HL-60 (cell line): Measurements from ENCODE around the gene ZNF280D.

Experiments
- DNase-seq, 2 experiments: peaks; one replicate each; pipeline ENCODE4 v3.0.0-alpha.2; 2010 to 2020; ENCODE audit warnings: low read depth in 1 of 2, low spot score in 1 of 2
- H3K27ac ChIP-seq: fragments of 250-450 bp; sonication (Bioruptor Pico); replicated peaks from 2 replicates; pipeline ENCODE4 v1.5.1; 2020; ENCODE audit warnings: mild to moderate bottlenecking, moderate library complexity
- H3K27me3 ChIP-seq: fragments of 250-450 bp; sonication (Bioruptor Pico); 2 replicates; pipeline ENCODE4 v1.5.1; 2021; ENCODE audit warnings: mild to moderate bottlenecking, moderate library complexity; ENCODE audit not compliant: insufficient read depth, poor library complexity, severe bottlenecking
- H3K4me3 ChIP-seq: replicated peaks from 2 replicates; pipeline ENCODE4 v1.5.1; 2011; ENCODE audit warnings: mild to moderate bottlenecking, control low read depth, low read length; ENCODE audit not compliant: insufficient read depth
- GABPA ChIP-seq: IDR thresholded peaks from 2 replicates; pipeline ENCODE4 v1.6.1; 2012; ENCODE audit warnings: low read depth
- POLR2AphosphoS5 ChIP-seq: IDR thresholded peaks from 2 replicates; pipeline ENCODE4 v1.6.1; 2012; ENCODE audit warnings: low read depth
- SPI1 ChIP-seq: IDR thresholded peaks from 2 replicates; pipeline ENCODE4 v1.6.1; 2012; ENCODE audit warnings: low read depth, mild to moderate bottlenecking, borderline replicate concordance
- TF ChIP-seq, protein P1 (sequence below): IDR thresholded peaks from one replicate; pipeline ENCODE4 v1.5.1; 2011; ENCODE audit warnings: low read length, control low read depth, inconsistent platforms; ENCODE audit not compliant: insufficient read depth
- TF ChIP-seq, protein P2 (sequence below): IDR thresholded peaks from 2 replicates; pipeline ENCODE4 v1.6.1; 2012; ENCODE audit warnings: low read depth; ENCODE audit not compliant: insufficient replicate concordance

ZNF280D gene

DNA sequence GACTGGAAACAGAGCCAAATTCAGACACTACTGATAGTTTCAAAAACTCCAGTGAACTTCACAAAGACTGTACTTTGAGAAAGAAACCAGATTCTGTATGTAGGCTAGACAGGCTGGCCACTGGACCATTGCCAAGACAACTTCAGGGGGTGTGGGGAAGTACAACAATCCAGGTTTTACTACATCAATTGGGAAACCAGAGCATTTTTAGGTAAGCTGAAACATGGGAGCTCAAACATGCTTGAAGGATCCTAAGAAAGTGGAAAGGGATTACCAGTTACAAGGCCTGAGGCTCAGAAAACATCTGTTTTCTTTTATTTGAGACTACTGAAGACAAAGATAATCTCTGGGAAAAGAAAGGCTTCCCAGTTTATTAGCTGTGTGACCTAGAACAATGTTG, 26.9 kb upstream of the ZNF280D start:
- H3K27me3 ChIP-seq, result no peaks in the 10 kb centered on the region
- peak overlapping the region; percentile 41 for H3K27ac ChIP-seq
- DNase-seq, result no peak
- no peak overlapping the region for H3K4me3 ChIP-seq
- TF ChIP-seq, protein P1, sequence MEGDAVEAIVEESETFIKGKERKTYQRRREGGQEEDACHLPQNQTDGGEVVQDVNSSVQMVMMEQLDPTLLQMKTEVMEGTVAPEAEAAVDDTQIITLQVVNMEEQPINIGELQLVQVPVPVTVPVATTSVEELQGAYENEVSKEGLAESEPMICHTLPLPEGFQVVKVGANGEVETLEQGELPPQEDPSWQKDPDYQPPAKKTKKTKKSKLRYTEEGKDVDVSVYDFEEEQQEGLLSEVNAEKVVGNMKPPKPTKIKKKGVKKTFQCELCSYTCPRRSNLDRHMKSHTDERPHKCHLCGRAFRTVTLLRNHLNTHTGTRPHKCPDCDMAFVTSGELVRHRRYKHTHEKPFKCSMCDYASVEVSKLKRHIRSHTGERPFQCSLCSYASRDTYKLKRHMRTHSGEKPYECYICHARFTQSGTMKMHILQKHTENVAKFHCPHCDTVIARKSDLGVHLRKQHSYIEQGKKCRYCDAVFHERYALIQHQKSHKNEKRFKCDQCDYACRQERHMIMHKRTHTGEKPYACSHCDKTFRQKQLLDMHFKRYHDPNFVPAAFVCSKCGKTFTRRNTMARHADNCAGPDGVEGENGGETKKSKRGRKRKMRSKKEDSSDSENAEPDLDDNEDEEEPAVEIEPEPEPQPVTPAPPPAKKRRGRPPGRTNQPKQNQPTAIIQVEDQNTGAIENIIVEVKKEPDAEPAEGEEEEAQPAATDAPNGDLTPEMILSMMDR, result no peak
- TF ChIP-seq POLR2AphosphoS5 (no peak), SPI1 (no peak), GABPA (no peak)
- TF ChIP-seq, protein P2, sequence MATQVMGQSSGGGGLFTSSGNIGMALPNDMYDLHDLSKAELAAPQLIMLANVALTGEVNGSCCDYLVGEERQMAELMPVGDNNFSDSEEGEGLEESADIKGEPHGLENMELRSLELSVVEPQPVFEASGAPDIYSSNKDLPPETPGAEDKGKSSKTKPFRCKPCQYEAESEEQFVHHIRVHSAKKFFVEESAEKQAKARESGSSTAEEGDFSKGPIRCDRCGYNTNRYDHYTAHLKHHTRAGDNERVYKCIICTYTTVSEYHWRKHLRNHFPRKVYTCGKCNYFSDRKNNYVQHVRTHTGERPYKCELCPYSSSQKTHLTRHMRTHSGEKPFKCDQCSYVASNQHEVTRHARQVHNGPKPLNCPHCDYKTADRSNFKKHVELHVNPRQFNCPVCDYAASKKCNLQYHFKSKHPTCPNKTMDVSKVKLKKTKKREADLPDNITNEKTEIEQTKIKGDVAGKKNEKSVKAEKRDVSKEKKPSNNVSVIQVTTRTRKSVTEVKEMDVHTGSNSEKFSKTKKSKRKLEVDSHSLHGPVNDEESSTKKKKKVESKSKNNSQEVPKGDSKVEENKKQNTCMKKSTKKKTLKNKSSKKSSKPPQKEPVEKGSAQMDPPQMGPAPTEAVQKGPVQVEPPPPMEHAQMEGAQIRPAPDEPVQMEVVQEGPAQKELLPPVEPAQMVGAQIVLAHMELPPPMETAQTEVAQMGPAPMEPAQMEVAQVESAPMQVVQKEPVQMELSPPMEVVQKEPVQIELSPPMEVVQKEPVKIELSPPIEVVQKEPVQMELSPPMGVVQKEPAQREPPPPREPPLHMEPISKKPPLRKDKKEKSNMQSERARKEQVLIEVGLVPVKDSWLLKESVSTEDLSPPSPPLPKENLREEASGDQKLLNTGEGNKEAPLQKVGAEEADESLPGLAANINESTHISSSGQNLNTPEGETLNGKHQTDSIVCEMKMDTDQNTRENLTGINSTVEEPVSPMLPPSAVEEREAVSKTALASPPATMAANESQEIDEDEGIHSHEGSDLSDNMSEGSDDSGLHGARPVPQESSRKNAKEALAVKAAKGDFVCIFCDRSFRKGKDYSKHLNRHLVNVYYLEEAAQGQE, result no peak

DNA sequence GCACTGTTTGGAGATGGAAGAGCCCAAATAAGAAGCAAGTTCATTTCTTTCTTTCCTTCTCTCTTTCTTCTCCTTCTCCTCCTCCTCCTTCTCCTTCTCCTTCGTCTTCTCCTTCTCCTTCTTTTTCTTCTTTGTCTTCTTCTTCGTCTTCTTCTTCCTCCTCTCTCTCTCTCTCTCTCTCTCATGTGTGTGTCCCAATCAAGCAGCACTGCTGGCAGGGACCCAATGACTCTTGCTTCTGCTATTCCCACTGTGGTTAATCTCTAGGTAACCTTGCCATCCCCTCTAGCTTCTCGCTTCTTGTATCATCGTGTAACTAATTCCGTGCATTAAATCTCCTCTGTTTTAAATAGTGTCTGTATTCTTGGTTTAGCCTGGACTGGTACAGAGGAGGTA, 26.1 kb upstream of the ZNF280D start:
- peak overlapping the region; percentile 41 for H3K27ac ChIP-seq
- no peaks in the 10 kb centered on the region for H3K27me3 ChIP-seq
- peak in 1 of 2 experiments; percentile 87 for DNase-seq
- no peak overlapping the region for H3K4me3 ChIP-seq
- TF ChIP-seq POLR2AphosphoS5, result 0 out of 2 replicates have a peak, but pooled peaks have one; percentile 34
- TF ChIP-seq, protein P2, result no peak
- TF ChIP-seq, protein P1, result no peak

DNA sequence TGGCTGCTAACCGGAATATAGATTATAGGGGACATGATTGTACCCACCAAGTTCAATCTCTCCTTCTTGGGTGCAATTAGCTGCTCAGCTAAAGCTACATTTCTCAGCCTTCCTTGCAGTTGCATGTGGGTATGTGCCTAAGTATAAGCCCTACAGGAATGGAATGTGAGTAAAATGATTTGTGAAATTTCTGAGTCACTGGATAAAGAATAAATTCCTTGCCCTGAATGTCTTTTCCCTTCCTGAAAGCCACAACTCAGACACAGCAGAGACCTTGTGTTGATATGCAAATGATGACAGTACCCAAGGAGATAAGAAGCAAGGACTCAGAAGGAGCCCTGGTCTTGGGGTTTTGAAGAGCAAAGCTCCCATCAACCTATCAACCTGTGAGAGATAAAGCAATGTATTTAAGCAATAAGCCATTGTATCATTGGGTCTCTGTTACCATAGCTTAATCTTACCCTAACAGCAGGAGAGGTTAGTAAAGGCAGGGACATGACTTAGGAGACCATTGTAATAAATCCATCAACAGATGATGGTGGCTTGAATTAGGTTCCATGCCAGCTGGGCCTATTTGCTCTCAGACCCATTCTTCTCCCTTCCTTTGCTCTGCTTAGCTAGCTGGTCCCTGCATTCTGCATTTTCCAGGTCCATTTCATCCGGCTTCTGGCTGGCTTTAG, 25.6 kb upstream of the ZNF280D start:
- no peak for TF ChIP-seq POLR2AphosphoS5
- TF ChIP-seq, protein P1, result no peak
- TF ChIP-seq, protein P2, result no peak
- no peak overlapping the region for H3K4me3 ChIP-seq
- peak overlapping the region; percentile 8 for H3K27ac ChIP-seq
- no peak for DNase-seq
- no peaks in the 10 kb centered on the region for H3K27me3 ChIP-seq
